ENCODE measurements around the gene LMNA. TPM values are rescaled to one million over a fixed set of nuclear protein-coding genes. Genes with fewer than 3 reads are reported as not detected.

Gene LMNA
- total RNA-seq, 2 experiments from 2014 or later: 435 to 455 TPM

DNA sequence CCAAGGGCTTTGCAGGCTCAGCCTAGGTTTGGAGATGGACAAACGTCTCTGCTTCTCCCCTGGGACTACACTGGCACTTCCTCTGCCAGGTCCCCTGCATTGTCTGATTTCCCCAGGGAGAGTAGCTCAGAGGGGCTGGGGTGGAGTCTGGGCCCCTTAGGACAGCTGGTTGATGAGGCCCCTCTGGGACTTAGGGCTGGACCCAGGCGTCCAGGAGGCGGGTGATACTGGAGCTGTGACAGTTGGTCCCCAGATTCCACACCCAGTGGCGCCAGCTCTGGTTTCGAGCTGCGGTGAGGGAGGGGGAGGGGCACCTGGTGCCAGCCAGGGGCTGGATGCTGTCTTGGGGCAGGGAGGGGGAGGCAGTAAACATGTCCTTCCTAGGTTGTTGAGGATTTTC is 24.8 kb upstream of the LMNA start:
- Histone ChIP-seq H3K27me3 (ENCODE audit: control insufficient read depth in 1 of 2, insufficient read depth in 2 of 2, low read length in 2 of 2) (peaks cover 7 to 18% of the 10 kb centered on the region in 2 experiments), H3K4me3 (ENCODE audit: low read length) (no peak overlapping the region), H3K27ac (ENCODE audit: low read depth in 1 of 2, low read length in 2 of 2) (no peak overlapping the region), H3K36me3 (ENCODE audit: insufficient read depth, low read length) (no peaks in the 10 kb centered on the region), H3K9me3 (ENCODE audit: control insufficient read depth in 1 of 2, insufficient read depth in 1 of 2, low read length in 2 of 2) (no peaks in the 10 kb centered on the region), H3K4me1 (ENCODE audit: insufficient read depth, low read length) (peaks cover 8% of the 10 kb centered on the region)
- TF ChIP-seq, protein P1, sequence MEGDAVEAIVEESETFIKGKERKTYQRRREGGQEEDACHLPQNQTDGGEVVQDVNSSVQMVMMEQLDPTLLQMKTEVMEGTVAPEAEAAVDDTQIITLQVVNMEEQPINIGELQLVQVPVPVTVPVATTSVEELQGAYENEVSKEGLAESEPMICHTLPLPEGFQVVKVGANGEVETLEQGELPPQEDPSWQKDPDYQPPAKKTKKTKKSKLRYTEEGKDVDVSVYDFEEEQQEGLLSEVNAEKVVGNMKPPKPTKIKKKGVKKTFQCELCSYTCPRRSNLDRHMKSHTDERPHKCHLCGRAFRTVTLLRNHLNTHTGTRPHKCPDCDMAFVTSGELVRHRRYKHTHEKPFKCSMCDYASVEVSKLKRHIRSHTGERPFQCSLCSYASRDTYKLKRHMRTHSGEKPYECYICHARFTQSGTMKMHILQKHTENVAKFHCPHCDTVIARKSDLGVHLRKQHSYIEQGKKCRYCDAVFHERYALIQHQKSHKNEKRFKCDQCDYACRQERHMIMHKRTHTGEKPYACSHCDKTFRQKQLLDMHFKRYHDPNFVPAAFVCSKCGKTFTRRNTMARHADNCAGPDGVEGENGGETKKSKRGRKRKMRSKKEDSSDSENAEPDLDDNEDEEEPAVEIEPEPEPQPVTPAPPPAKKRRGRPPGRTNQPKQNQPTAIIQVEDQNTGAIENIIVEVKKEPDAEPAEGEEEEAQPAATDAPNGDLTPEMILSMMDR (IDR thresholded peaks at IDR 0.05): no peak
- DNase-seq (no peak), ATAC-seq (ENCODE audit: poor library complexity) (no peak)
- H3K4me1 Mint-ChIP-seq (ENCODE audit: low read depth): no peaks in the 10 kb centered on the region
- CTCF ChIA-PET: interaction anchor here (0.8 to 4.5 kb wide), 4 partner anchors 38 to 136 kb away, joined by 3 to 35 read pairs (median 10); no protein-coding TSS in a partner anchor
- intact Hi-C loops (cut with DNase I, micrococcal nuclease): loop anchor here (1.0 to 5.0 kb wide), 4 partner anchors 41 to 358 kb away; no protein-coding TSS in a partner anchor
- POLR2A ChIA-PET: no interaction called here
- H3K36me3 Mint-ChIP-seq (ENCODE audit: low read depth): no peaks in the 10 kb centered on the region
- H3K27me3 Mint-ChIP-seq: peaks cover 39% of the 10 kb centered on the region
- H3K4me3 Mint-ChIP-seq: no peak overlapping the region
- no peaks in the 10 kb centered on the region for H3K9me3 Mint-ChIP-seq
- no peak overlapping the region for H3K27ac Mint-ChIP-seq

DNA sequence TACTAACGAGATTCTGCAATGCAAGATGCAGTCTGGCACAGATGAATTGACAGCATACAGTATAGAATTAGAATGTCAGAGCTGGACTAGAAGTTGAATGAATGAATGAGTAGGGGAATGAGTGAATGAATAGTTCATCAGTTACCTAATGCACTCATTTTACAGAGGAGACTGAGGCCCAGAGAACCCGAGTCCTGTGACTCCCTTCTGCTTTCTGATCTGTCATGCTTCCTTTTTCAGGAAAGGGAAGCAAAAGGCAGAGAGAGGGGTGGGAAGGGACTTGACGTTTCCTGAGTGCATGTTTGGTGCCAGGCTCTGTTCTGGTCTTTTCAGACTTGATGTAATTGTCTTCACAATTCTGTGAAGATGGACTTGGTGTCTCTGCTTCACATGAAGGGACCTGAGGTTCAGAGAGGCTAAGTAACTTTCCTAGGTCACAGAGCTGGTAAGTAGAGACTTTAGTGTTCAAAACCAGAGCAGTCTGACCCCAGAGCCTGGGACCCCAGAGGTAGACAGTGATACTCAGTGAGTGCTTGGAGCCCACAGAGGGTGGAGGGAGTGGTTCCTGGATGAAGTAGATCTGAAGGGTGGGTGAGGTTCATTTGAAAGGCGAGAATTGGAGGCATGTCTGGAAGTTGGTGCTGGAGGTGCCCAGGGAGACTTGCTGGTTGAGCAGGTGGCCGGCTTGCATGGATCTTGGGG is 24.2 kb upstream of the LMNA start:
- ChIA-PET CTCF (interaction anchor here (0.8 to 4.5 kb wide), 6 partner anchors 37 to 135 kb away, joined by 3 to 35 read pairs (median 5); no protein-coding TSS in a partner anchor), POLR2A (interaction anchor here (0.9 to 1.0 kb wide), 2 partner anchors 40 to 135 kb away, joined by 3 read pairs; no protein-coding TSS in a partner anchor)
- H3K4me1 Mint-ChIP-seq (ENCODE audit: low read depth): no peaks in the 10 kb centered on the region
- Histone ChIP-seq H3K36me3 (ENCODE audit: insufficient read depth, low read length) (no peaks in the 10 kb centered on the region), H3K4me1 (ENCODE audit: insufficient read depth, low read length) (peaks cover 12% of the 10 kb centered on the region), H3K4me3 (ENCODE audit: low read length) (no peak overlapping the region), H3K27ac (ENCODE audit: low read depth in 1 of 2, low read length in 2 of 2) (no peak overlapping the region), H3K27me3 (ENCODE audit: control insufficient read depth in 1 of 2, insufficient read depth in 2 of 2, low read length in 2 of 2) (peaks cover 1 to 13% of the 10 kb centered on the region in 2 experiments), H3K9me3 (ENCODE audit: control insufficient read depth in 1 of 2, insufficient read depth in 1 of 2, low read length in 2 of 2) (no peaks in the 10 kb centered on the region)
- no peak overlapping the region for H3K4me3 Mint-ChIP-seq
- H3K27ac Mint-ChIP-seq: no peak overlapping the region
- DNase-seq (peak in 2 of 14 experiments; percentile 48 to 54), ATAC-seq (ENCODE audit: poor library complexity) (no peak)
- TF ChIP-seq, protein P1 (IDR thresholded peaks at IDR 0.05): no peak
- no peaks in the 10 kb centered on the region for H3K9me3 Mint-ChIP-seq
- peaks cover 34% of the 10 kb centered on the region for H3K27me3 Mint-ChIP-seq
- intact Hi-C loops (cut with DNase I, micrococcal nuclease): loop anchor here (1.0 to 5.0 kb wide), 4 partner anchors 40 to 357 kb away; no protein-coding TSS in a partner anchor
- H3K36me3 Mint-ChIP-seq (ENCODE audit: low read depth): no peaks in the 10 kb centered on the region

DNA sequence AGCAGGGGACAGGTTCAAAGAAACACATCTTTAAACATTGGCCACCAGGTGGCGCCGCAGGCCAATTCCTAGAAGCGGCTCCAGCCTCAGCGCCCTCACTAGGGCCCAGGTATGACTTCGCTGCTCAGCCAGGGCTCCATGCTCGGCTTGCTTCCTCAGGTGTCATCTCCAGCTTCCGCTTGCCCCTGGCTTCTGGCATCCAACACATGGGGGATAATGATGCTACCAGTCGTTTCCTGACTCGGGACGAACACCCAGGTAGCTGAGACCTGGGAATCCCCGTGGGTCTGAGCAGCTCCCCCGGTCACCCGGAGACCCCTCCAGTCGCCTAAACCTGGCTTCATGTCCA is 23.7 kb upstream of the LMNA start:
- H3K4me1 ChIP-seq (ENCODE audit: insufficient read depth, low read length): peaks cover 18% of the 10 kb centered on the region
- ChIA-PET POLR2A (interaction anchor here (0.6 to 1.0 kb wide), 3 partner anchors 39 to 178 kb away, joined by 3 read pairs; no protein-coding TSS in a partner anchor), CTCF (interaction anchor here (1.0 to 4.5 kb wide), 5 partner anchors 37 to 135 kb away, joined by 3 to 35 read pairs (median 6); no protein-coding TSS in a partner anchor)
- no peak overlapping the region for H3K4me3 Mint-ChIP-seq
- DNase-seq (peak; percentile 84 to 96 (median 90)), ATAC-seq (ENCODE audit: poor library complexity) (peak; percentile 98)
- no peaks in the 10 kb centered on the region for H3K9me3 ChIP-seq (ENCODE audit: control insufficient read depth in 1 of 2, insufficient read depth in 1 of 2, low read length in 2 of 2)
- TF ChIP-seq, protein P1 (IDR thresholded peaks at IDR 0.05): peak; percentile 80
- peaks cover 3% of the 10 kb centered on the region for H3K4me1 Mint-ChIP-seq (ENCODE audit: low read depth)
- H3K27me3 Mint-ChIP-seq: peaks cover 28% of the 10 kb centered on the region
- H3K4me3 ChIP-seq (ENCODE audit: low read length): no peak overlapping the region
- peaks cover 0 to 7% of the 10 kb centered on the region in 2 experiments for H3K27me3 ChIP-seq (ENCODE audit: control insufficient read depth in 1 of 2, insufficient read depth in 2 of 2, low read length in 2 of 2)
- no peak overlapping the region for H3K27ac ChIP-seq (ENCODE audit: low read depth in 1 of 2, low read length in 2 of 2)
- intact Hi-C loops (cut with DNase I, micrococcal nuclease): loop anchor here (1.0 to 5.0 kb wide), 4 partner anchors 39 to 356 kb away; no protein-coding TSS in a partner anchor
- H3K36me3 Mint-ChIP-seq (ENCODE audit: low read depth): no peaks in the 10 kb centered on the region
- H3K36me3 ChIP-seq (ENCODE audit: insufficient read depth, low read length): no peaks in the 10 kb centered on the region
- no peaks in the 10 kb centered on the region for H3K9me3 Mint-ChIP-seq
- no peak overlapping the region for H3K27ac Mint-ChIP-seq

All from CD4-positive, alpha-beta T cell (primary cell).